Panc1 (cell line): ENCODE results near the gene CEMIP. TPM values are rescaled to one million over a fixed set of nuclear protein-coding genes. Genes with fewer than 3 reads are reported as not detected.

Experiments
- ATAC-seq: fragments of 200-7000 bp; cut with Tn5 transposase; 2 replicates; pipeline ENCODE4 v1.9.1; 2020; ENCODE audit warnings: mild to moderate bottlenecking, moderate library complexity
- BruUV-seq: library from RNA; stranded (reverse); fragments of 400-500 nt; replicated peaks from 2 replicates; lab custom pipeline; 2021; lab: Mats Ljungman, UMichigan
- CTCF ChIA-PET: fragments of 300-600 bp; sonication (Branson Sonifier 250); formaldehyde crosslinking; loops from one replicate; lab custom pipeline; 2022; ENCODE audit warnings: antibody characterized with exemption; lab: Charles Lee
- POLR2A ChIA-PET: fragments of 300-600 bp; sonication (Branson Sonifier 250); formaldehyde crosslinking; loops from one replicate; lab custom pipeline; 2022; ENCODE audit warnings: antibody characterized with exemption; lab: Charles Lee
- DNase-seq: peaks from one replicate; pipeline ENCODE4 v3.0.0-alpha.2; 2010; ENCODE audit warnings: low read depth, low spot score
- H3K27ac ChIP-seq: 2 replicates; pipeline ENCODE4 v1.5.1; 2011; ENCODE audit warnings: mild to moderate bottlenecking, low read length, inconsistent platforms
- H3K27me3 ChIP-seq: fragments of 200-500 bp; sonication (Bioruptor generic); 2 replicates; pipeline ENCODE4 v1.6.0; 2014; ENCODE audit warnings: low read length, inconsistent platforms; ENCODE audit not compliant: control insufficient read depth, insufficient read depth
- H3K36me3 ChIP-seq: fragments of 200-500 bp; sonication (Bioruptor generic); 2 replicates; pipeline ENCODE4 v1.5.1; 2014; ENCODE audit warnings: inconsistent platforms, mild to moderate bottlenecking, low read length, moderate library complexity; ENCODE audit not compliant: control insufficient read depth, insufficient read depth
- H3K4me1 ChIP-seq: 2 replicates; pipeline ENCODE4 v1.5.1; 2011; ENCODE audit warnings: inconsistent platforms, mild to moderate bottlenecking, low read length, moderate library complexity; ENCODE audit not compliant: control insufficient read depth, insufficient read depth
- H3K4me3 ChIP-seq, 2 experiments: 2 replicates each; pipeline ENCODE4 v1.5.1; 2011 to 2012; ENCODE audit warnings: low read depth in 2 of 2, low read length in 2 of 2, mild to moderate bottlenecking in 2 of 2, inconsistent platforms in 1 of 2, moderate library complexity in 1 of 2
- H3K9me3 ChIP-seq: fragments of 200-500 bp; sonication (Bioruptor generic); 2 replicates; pipeline ENCODE4 v1.5.1; 2014; ENCODE audit warnings: low read depth, mild to moderate bottlenecking, inconsistent platforms, low read length, moderate library complexity; ENCODE audit not compliant: control insufficient read depth, insufficient read depth
- POLR2AphosphoS5 ChIP-seq: IDR thresholded peaks from 2 replicates; pipeline ENCODE4 v1.6.1; 2012; ENCODE audit warnings: mild to moderate bottlenecking, low read depth, low read length, moderate library complexity
- REST ChIP-seq, 2 experiments: IDR thresholded peaks; 2 replicates each; pipeline ENCODE4 v1.6.1; 2011 to 2012; ENCODE audit warnings: low read depth in 2 of 2, control low read depth in 1 of 2, low read length in 1 of 2, mild to moderate bottlenecking in 1 of 2, moderate library complexity in 1 of 2; ENCODE audit not compliant: insufficient read depth in 1 of 2
- SIN3A ChIP-seq: IDR thresholded peaks from 2 replicates; pipeline ENCODE4 v1.6.1; 2012; ENCODE audit warnings: low read depth, mild to moderate bottlenecking, low read length, moderate library complexity, borderline replicate concordance; ENCODE audit not compliant: insufficient read depth
- TCF7L2 ChIP-seq: IDR thresholded peaks from 2 replicates; pipeline ENCODE4 v1.6.1; 2011; ENCODE audit warnings: mild to moderate bottlenecking, low read depth, low read length, inconsistent platforms
- in situ Hi-C: cut with HindIII; loops from 2 replicates; pipeline ENCODE4 v1.10.0; 2016; ENCODE audit warnings: low sequenced_read_pairs, low pct_unique_long_range_greater_than_20kb
- intact Hi-C: fragments of 100-400 bp; cut with micrococcal nuclease; formaldehyde crosslinking; loops from one replicate; pipeline ENCODE4 v1.10.0; 2022; ENCODE audit not compliant: unreplicated experiment
- total RNA-seq: library from RNA; stranded (reverse); gene quantifications from one replicate; pipeline ENCODE4 v1.2.1, GENCODE V29; 2021; ENCODE audit not compliant: unreplicated experiment
- TF ChIP-seq, protein P1 (sequence below): fragments of 450-650 bp; IDR thresholded peaks from 2 replicates; pipeline ENCODE4 v1.5.1; 2017; ENCODE audit warnings: mild to moderate bottlenecking

CEMIP gene
- total RNA-seq, 1 experiment from 2014 or later: 0.46 TPM

DNA sequence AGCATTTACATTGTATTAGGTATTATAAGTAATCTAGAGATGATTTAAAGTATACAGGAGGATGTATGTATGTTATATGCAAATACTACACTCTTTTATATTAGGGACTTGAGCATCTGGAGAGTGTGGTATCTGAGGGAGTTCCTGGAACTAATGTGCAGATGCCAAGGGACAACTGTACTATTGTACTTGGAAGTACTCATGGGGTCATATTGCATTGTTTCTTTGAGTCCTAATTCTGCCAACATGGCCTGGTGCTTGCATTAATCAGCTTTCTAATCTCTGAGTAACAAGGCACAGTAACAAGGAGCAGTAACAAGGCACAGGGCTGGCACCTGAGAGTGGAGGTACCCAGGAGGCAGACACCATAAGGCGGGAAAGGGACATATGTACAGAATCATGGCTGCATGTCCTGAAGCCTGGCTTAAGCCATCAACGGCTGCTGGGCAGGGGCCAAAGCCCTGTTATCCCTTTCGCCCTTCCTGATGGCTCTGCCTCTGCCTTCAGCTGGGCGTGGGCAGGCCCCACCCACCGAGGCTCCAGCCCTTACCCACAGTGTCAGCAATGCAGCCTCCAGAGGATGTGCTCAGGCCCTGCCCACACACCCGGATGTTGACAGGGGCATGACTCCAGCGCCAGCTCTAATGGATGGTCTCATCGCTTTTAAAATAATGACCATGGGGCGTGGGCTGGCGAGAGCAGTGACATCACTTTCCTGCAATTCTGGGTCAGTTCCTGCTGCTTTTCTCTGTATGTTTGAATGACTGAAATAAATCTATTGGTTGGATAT, 22.9 kb downstream of the CEMIP start:
- H3K27me3 ChIP-seq: peaks cover 7% of the 10 kb centered on the region
- H3K27ac ChIP-seq: no peak overlapping the region
- no peak for TF ChIP-seq SIN3A
- TF ChIP-seq REST (IDR thresholded peaks at IDR 0.05; ENCODE audit: insufficient read depth in 1 of 2, low read depth in 2 of 2, low read length in 1 of 2): no peak
- no peak for TF ChIP-seq TCF7L2
- TF ChIP-seq, protein P1, sequence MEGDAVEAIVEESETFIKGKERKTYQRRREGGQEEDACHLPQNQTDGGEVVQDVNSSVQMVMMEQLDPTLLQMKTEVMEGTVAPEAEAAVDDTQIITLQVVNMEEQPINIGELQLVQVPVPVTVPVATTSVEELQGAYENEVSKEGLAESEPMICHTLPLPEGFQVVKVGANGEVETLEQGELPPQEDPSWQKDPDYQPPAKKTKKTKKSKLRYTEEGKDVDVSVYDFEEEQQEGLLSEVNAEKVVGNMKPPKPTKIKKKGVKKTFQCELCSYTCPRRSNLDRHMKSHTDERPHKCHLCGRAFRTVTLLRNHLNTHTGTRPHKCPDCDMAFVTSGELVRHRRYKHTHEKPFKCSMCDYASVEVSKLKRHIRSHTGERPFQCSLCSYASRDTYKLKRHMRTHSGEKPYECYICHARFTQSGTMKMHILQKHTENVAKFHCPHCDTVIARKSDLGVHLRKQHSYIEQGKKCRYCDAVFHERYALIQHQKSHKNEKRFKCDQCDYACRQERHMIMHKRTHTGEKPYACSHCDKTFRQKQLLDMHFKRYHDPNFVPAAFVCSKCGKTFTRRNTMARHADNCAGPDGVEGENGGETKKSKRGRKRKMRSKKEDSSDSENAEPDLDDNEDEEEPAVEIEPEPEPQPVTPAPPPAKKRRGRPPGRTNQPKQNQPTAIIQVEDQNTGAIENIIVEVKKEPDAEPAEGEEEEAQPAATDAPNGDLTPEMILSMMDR: no peak
- H3K9me3 ChIP-seq: no peaks in the 10 kb centered on the region
- no peak for DNase-seq
- in situ Hi-C loops: no loop called here
- BruUV-seq: no TSS peak
- ATAC-seq: no peak
- intact Hi-C loops: no loop called here
- ChIA-PET CTCF (no interaction called here), POLR2A (no interaction called here)
- no peak overlapping the region for H3K4me3 ChIP-seq
- no peaks in the 10 kb centered on the region for H3K36me3 ChIP-seq
- H3K4me1 ChIP-seq: no peaks in the 10 kb centered on the region

DNA sequence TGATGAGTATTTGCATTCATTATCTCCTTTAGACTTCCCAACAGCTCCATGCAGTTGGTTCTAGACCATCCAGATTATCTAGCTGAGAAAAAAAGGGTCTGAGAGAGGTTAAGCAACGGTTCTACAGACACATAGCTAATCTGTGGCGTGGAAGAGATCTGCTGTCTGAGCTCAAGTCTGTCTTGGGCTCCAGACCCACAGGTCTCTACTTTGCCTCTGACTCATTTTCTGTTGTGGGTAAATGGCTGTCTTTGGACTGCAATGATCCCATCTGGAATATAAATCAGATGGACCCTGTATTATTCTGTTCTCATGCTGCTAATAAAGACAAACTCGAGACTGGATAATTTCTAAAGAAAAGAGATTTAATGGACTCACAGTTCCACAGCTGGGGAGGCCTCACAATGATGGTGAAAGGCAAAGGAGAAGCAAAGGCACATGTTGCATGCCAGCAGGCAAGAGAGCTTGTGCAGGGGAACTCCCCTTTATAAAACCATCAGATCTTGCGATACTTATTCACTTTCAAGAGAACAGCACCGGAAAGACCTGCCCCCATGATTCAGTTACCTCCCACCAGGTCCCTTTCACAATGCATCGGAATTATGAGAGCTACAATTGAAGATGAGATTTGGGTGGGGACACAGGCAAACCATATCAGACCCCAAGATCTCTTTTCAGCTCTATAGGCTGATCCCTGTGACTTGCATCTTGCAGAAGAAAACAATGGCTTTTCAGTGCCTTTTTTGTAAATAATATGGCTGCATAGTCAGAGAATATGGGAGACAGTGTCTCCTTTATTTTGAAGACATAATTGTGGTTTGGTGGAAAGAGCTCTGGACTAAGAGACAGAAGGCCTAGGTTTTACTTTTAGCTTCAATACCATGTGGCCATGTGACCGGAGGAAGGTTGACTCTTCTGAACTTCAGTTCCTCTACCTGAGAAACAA, 24.7 kb downstream of the CEMIP start:
- Histone ChIP-seq H3K27ac (no peak overlapping the region), H3K4me1 (no peaks in the 10 kb centered on the region), H3K36me3 (no peaks in the 10 kb centered on the region), H3K4me3 (no peak overlapping the region), H3K9me3 (no peaks in the 10 kb centered on the region), H3K27me3 (peaks cover 9% of the 10 kb centered on the region)
- BruUV-seq: no TSS peak
- ChIA-PET POLR2A (interaction anchor here (1.1 kb wide), 1 partner anchor 17 kb away, joined by 11 read pairs; no protein-coding TSS in a partner anchor), CTCF (no interaction called here)
- intact Hi-C loops (no loop called here), in situ Hi-C loops (no loop called here)
- TF ChIP-seq, protein P1: no peak
- TF ChIP-seq REST (IDR thresholded peaks at IDR 0.05; ENCODE audit: insufficient read depth in 1 of 2, low read depth in 2 of 2, low read length in 1 of 2): no peak
- TF ChIP-seq SIN3A: no peak
- TF ChIP-seq TCF7L2: no peak
- no peak for TF ChIP-seq POLR2AphosphoS5
- no peak for ATAC-seq
- DNase-seq: no peak
